CD4-positive, alpha-beta T cell treated with Interleukin-12 subunit alpha and Interleukin-12 subunit beta, for 1 hour (primary cell): ENCODE results near the gene PTPRO.

Experiments
- DNase-seq: peaks from one replicate; pipeline ENCODE4 v3.0.0-alpha.2; 2020

Gene PTPRO

GRCh38 chr12:15355766-15356165 is 33.5 kb downstream of the PTPRO start:
- DNase-seq, result no peak

- DNase-seq, result no peak
Observed at GRCh38 chr12:15356951-15357364, 34.6 kb downstream of the PTPRO start.

GRCh38 chr12:15364221-15365160 is 42.2 kb downstream of the PTPRO start:
- no peak for DNase-seq

GRCh38 chr12:15368812-15369211 is 46.5 kb downstream of the PTPRO start:
- no peak for DNase-seq

- DNase-seq, result no peak
Observed at GRCh38 chr12:15372352-15372751, 50.0 kb downstream of the PTPRO start.

GRCh38 chr12:15387772-15388171 is 65.5 kb downstream of the PTPRO start:
- DNase-seq, result no peak

- no peak for DNase-seq
Observed at GRCh38 chr12:15389561-15389960, 67.3 kb downstream of the PTPRO start.

- no peak for DNase-seq
Observed at GRCh38 chr12:15393037-15393436, 70.7 kb downstream of the PTPRO start.

GRCh38 chr12:15393995-15394394 is 71.7 kb downstream of the PTPRO start:
- DNase-seq, result no peak

- DNase-seq, result no peak
Observed at GRCh38 chr12:15404485-15404884, 82.2 kb downstream of the PTPRO start.

- no peak for DNase-seq
Observed at GRCh38 chr12:15405606-15406005, 83.3 kb downstream of the PTPRO start.

- no peak for DNase-seq
Observed at GRCh38 chr12:15407025-15407424, 84.7 kb downstream of the PTPRO start.

GRCh38 chr12:15411842-15412241 is 89.5 kb downstream of the PTPRO start:
- no peak for DNase-seq

- no peak for DNase-seq
Observed at GRCh38 chr12:15417691-15418090, 95.4 kb downstream of the PTPRO start.

GRCh38 chr12:15423629-15424028 is 101.3 kb downstream of the PTPRO start:
- DNase-seq, result no peak

GRCh38 chr12:15427913-15428312 is 105.6 kb downstream of the PTPRO start:
- no peak for DNase-seq

GRCh38 chr12:15428632-15429031 is 106.3 kb downstream of the PTPRO start:
- no peak for DNase-seq

GRCh38 chr12:15429262-15429661 is 107.0 kb downstream of the PTPRO start:
- no peak for DNase-seq

- no peak for DNase-seq
Observed at GRCh38 chr12:15435597-15435996, 113.3 kb downstream of the PTPRO start.

GRCh38 chr12:15439459-15439858 is 117.2 kb downstream of the PTPRO start:
- no peak for DNase-seq

GRCh38 chr12:15443050-15443449 is 120.7 kb downstream of the PTPRO start:
- no peak for DNase-seq

GRCh38 chr12:15443611-15444010 is 121.3 kb downstream of the PTPRO start:
- DNase-seq, result no peak

GRCh38 chr12:15444523-15444922 is 122.2 kb downstream of the PTPRO start:
- DNase-seq, result no peak

- DNase-seq, result no peak
Observed at GRCh38 chr12:15446807-15447206, 124.5 kb downstream of the PTPRO start.

GRCh38 chr12:15453613-15454012 is 131.3 kb downstream of the PTPRO start:
- DNase-seq, result no peak
